H9 (cell line): ENCODE results near the gene GALNT12. TPM values are rescaled to one million over a fixed set of nuclear protein-coding genes. Genes with fewer than 3 reads are reported as not detected.

Experiments
- DNase-seq: peaks from one replicate; pipeline ENCODE4 v3.0.0-alpha.2; 2017
- H2AFZ ChIP-seq: one replicate; pipeline ENCODE4 v1.6.1; 2013; ENCODE audit warnings: mild to moderate bottlenecking, low read length, control low read depth, moderate library complexity
- H2AK5ac ChIP-seq: 2 replicates; pipeline ENCODE4 v1.6.1; 2013; ENCODE audit warnings: low read length, control low read depth, mixed read lengths; ENCODE audit not compliant: insufficient read length
- H2BK120ac ChIP-seq: one replicate; pipeline ENCODE4 v1.6.1; 2013; ENCODE audit warnings: low read depth, mild to moderate bottlenecking, low read length, control low read depth, inconsistent platforms; ENCODE audit not compliant: poor library complexity, severe bottlenecking
- H2BK12ac ChIP-seq: 2 replicates; pipeline ENCODE4 v1.6.1; 2013; ENCODE audit warnings: low read length, control low read depth, mixed read lengths, low read depth; ENCODE audit not compliant: insufficient read length
- H2BK15ac ChIP-seq: 2 replicates; pipeline ENCODE4 v1.6.1; 2013; ENCODE audit warnings: low read depth, low read length, control low read depth
- H2BK20ac ChIP-seq: one replicate; pipeline ENCODE4 v1.6.1; 2013; ENCODE audit warnings: low read depth, mild to moderate bottlenecking, low read length, control low read depth, inconsistent platforms; ENCODE audit not compliant: poor library complexity, severe bottlenecking
- H2BK5ac ChIP-seq: 2 replicates; pipeline ENCODE4 v1.6.1; 2013; ENCODE audit warnings: low read length, control low read depth, mixed read lengths; ENCODE audit not compliant: insufficient read length
- H3K14ac ChIP-seq: 2 replicates; pipeline ENCODE4 v1.6.1; 2013; ENCODE audit warnings: low read length, control low read depth; ENCODE audit not compliant: insufficient read depth
- H3K18ac ChIP-seq: 2 replicates; pipeline ENCODE4 v1.6.1; 2013; ENCODE audit warnings: low read depth, mild to moderate bottlenecking, mixed read lengths, low read length, control low read depth; ENCODE audit not compliant: insufficient read length
- H3K23ac ChIP-seq: 2 replicates; pipeline ENCODE4 v1.6.1; 2013; ENCODE audit warnings: low read length, control low read depth, mixed read lengths, low read depth; ENCODE audit not compliant: insufficient read length
- H3K23me2 ChIP-seq: 2 replicates; pipeline ENCODE4 v1.6.1; 2013; ENCODE audit warnings: low read depth, mild to moderate bottlenecking, mixed read lengths, low read length, control low read depth; ENCODE audit not compliant: insufficient read length, poor library complexity, severe bottlenecking
- H3K27ac ChIP-seq: 2 replicates; pipeline ENCODE4 v1.5.1; 2013; ENCODE audit warnings: low read length, control low read depth, mixed read lengths, low read depth; ENCODE audit not compliant: insufficient read length
- H3K27me3 ChIP-seq: 2 replicates; pipeline ENCODE4 v1.6.1; 2013; ENCODE audit warnings: low read length, control low read depth, inconsistent platforms; ENCODE audit not compliant: insufficient read depth
- H3K4ac ChIP-seq: 2 replicates; pipeline ENCODE4 v1.6.1; 2013; ENCODE audit warnings: low read depth, mild to moderate bottlenecking, control low read depth, inconsistent platforms, low read length, moderate library complexity
- H3K4me1 ChIP-seq: 2 replicates; pipeline ENCODE4 v1.6.1; 2013; ENCODE audit warnings: low read length, control low read depth, inconsistent platforms; ENCODE audit not compliant: insufficient read depth
- H3K4me2 ChIP-seq: 2 replicates; pipeline ENCODE4 v1.6.1; 2013; ENCODE audit warnings: low read length, control low read depth, mixed read lengths; ENCODE audit not compliant: insufficient read length, insufficient read depth
- H3K56ac ChIP-seq: 2 replicates; pipeline ENCODE4 v1.6.1; 2013; ENCODE audit warnings: low read depth, mild to moderate bottlenecking, mixed read lengths, low read length, control low read depth; ENCODE audit not compliant: insufficient read length
- H3K79me1 ChIP-seq: 2 replicates; pipeline ENCODE4 v1.6.1; 2013; ENCODE audit warnings: low read depth, mild to moderate bottlenecking, moderate library complexity, low read length, control low read depth, inconsistent platforms; ENCODE audit not compliant: insufficient read depth, poor library complexity, severe bottlenecking
- H3K79me2 ChIP-seq: 2 replicates; pipeline ENCODE4 v1.6.1; 2013; ENCODE audit warnings: low read length, control low read depth, inconsistent platforms; ENCODE audit not compliant: insufficient read depth
- H3K9ac ChIP-seq: 2 replicates; pipeline ENCODE4 v1.6.1; 2013; ENCODE audit warnings: low read length, control low read depth, mixed read lengths; ENCODE audit not compliant: insufficient read length; ENCODE audit errors: extremely low read depth
- H3K9me3 ChIP-seq: one replicate; pipeline ENCODE4 v1.6.1; 2013; ENCODE audit warnings: low read depth, low read length, inconsistent platforms; ENCODE audit not compliant: control insufficient read depth
- H3T11ph ChIP-seq: one replicate; pipeline ENCODE4 v1.6.1; 2013; ENCODE audit warnings: mild to moderate bottlenecking, low read length, control low read depth, inconsistent platforms
- H4K20me1 ChIP-seq: one replicate; pipeline ENCODE4 v1.6.1; 2013; ENCODE audit not compliant: control insufficient read depth, insufficient read length, insufficient read depth
- H4K5ac ChIP-seq: 2 replicates; pipeline ENCODE4 v1.6.1; 2013; ENCODE audit warnings: low read depth, mild to moderate bottlenecking, mixed read lengths, low read length, control low read depth; ENCODE audit not compliant: insufficient read length
- H4K8ac ChIP-seq: replicated peaks from 2 replicates; pipeline ENCODE4 v1.6.1; 2013; ENCODE audit warnings: low read length, control low read depth, mixed read lengths, low read depth; ENCODE audit not compliant: insufficient read length
- H4K91ac ChIP-seq: 2 replicates; pipeline ENCODE4 v1.6.1; 2013; ENCODE audit warnings: low read depth, mild to moderate bottlenecking, moderate library complexity, mixed read lengths, low read length, control low read depth; ENCODE audit not compliant: insufficient read length
- H3K27ac Mint-ChIP-seq, 3 experiments: 2 replicates in 2 of 3; 3 replicates in 1 of 3; pipeline ENCODE4 v1.8.0; 2020 to 2021; ENCODE audit warnings: mixed read lengths in 3 of 3, mild to moderate bottlenecking in 1 of 3, moderate library complexity in 1 of 3
- H3K27me3 Mint-ChIP-seq: 2 replicates; pipeline ENCODE4 v1.8.0; 2021; ENCODE audit warnings: low read depth, mild to moderate bottlenecking, moderate library complexity, mixed read lengths
- H3K36me3 Mint-ChIP-seq, 3 experiments: 2 replicates in 2 of 3; 3 replicates in 1 of 3; pipeline ENCODE4 v1.8.0; 2020 to 2021; ENCODE audit warnings: low read depth in 3 of 3, mixed read lengths in 3 of 3; ENCODE audit not compliant: insufficient read depth in 1 of 3
- H3K4me1 Mint-ChIP-seq, 2 experiments: 2 replicates each; pipeline ENCODE4 v1.8.0; 2020; ENCODE audit warnings: mixed read lengths in 2 of 2
- H3K4me3 Mint-ChIP-seq, 2 experiments: 2 replicates in 1 of 2; 3 replicates in 1 of 2; pipeline ENCODE4 v1.8.0; 2020 to 2021; ENCODE audit warnings: mild to moderate bottlenecking in 2 of 2, mixed read lengths in 2 of 2, moderate library complexity in 1 of 2
- H3K9me3 Mint-ChIP-seq, 2 experiments: 2 replicates in 1 of 2; 3 replicates in 1 of 2; pipeline ENCODE4 v1.8.0; 2020; ENCODE audit warnings: mild to moderate bottlenecking in 2 of 2, mixed read lengths in 2 of 2, moderate library complexity in 1 of 2
- WGBS: extraction: QIAGEN DNeasy Blood & Tissue Kit; methylation state at CpG from one replicate; pipeline ENCODE4 v1.1.7; 2013; ENCODE audit warnings: missing lambda C conversion rate, low lambda C conversion rate, mixed read lengths; ENCODE audit not compliant: insufficient read length; ENCODE audit errors: extremely low coverage; 5-methylcytosine and 5-hydroxymethylcytosine counted together
- total RNA-seq: library from RNA; stranded (reverse); gene quantifications from 2 replicates; pipeline ENCODE4 v1.2.1, GENCODE V29; 2021
- TF ChIP-seq, protein P1 (sequence below): fragments of 200-600 bp; sonication (generic); conservative IDR thresholded peaks from 3 replicates; pipeline ENCODE4 v1.8.0; 2021; ENCODE audit warnings: antibody characterized with exemption, mild to moderate bottlenecking

Gene GALNT12
- total RNA-seq, 1 experiment from 2014 or later = 18.0 TPM

- no peak overlapping the region for H3K27ac ChIP-seq
- H3K23ac ChIP-seq = no peak overlapping the region
- H3K56ac ChIP-seq = no peak overlapping the region
- Mint-ChIP-seq H3K4me1 (no peaks in the 10 kb centered on the region), H3K27ac (no peak overlapping the region), H3K36me3 (no peaks in the 10 kb centered on the region), H3K27me3 (peaks cover 29% of the 10 kb centered on the region), H3K9me3 (no peaks in the 10 kb centered on the region), H3K4me3 (no peak overlapping the region)
- H3K79me2 ChIP-seq = no peaks in the 10 kb centered on the region
- DNase-seq = no peak
- no peaks in the 10 kb centered on the region for H3K27me3 ChIP-seq
- H3K18ac ChIP-seq = no peak overlapping the region
- no peak overlapping the region for H2AFZ ChIP-seq
- no CpG with 5 or more reads among the region's 1 CpG for WGBS
- H3K4ac ChIP-seq = no peak overlapping the region
- H4K20me1 ChIP-seq = no peaks in the 10 kb centered on the region
- H2BK20ac ChIP-seq = no peak overlapping the region
- H3K23me2 ChIP-seq = no peaks in the 10 kb centered on the region
- no peaks in the 10 kb centered on the region for H3K79me1 ChIP-seq
- H2BK5ac ChIP-seq = no peak overlapping the region
- no peak overlapping the region for H4K5ac ChIP-seq
- no peak overlapping the region for H4K8ac ChIP-seq
- H3K9ac ChIP-seq = no peak overlapping the region
- H2BK120ac ChIP-seq = no peak overlapping the region
- no peak overlapping the region for H3K4me2 ChIP-seq
- no peak overlapping the region for H4K91ac ChIP-seq
- H2AK5ac ChIP-seq = no peak overlapping the region
- H3T11ph ChIP-seq = no peak overlapping the region
- no peak overlapping the region for H3K14ac ChIP-seq
- no peaks in the 10 kb centered on the region for H3K9me3 ChIP-seq
- H2BK15ac ChIP-seq = no peak overlapping the region
- TF ChIP-seq, protein P1, sequence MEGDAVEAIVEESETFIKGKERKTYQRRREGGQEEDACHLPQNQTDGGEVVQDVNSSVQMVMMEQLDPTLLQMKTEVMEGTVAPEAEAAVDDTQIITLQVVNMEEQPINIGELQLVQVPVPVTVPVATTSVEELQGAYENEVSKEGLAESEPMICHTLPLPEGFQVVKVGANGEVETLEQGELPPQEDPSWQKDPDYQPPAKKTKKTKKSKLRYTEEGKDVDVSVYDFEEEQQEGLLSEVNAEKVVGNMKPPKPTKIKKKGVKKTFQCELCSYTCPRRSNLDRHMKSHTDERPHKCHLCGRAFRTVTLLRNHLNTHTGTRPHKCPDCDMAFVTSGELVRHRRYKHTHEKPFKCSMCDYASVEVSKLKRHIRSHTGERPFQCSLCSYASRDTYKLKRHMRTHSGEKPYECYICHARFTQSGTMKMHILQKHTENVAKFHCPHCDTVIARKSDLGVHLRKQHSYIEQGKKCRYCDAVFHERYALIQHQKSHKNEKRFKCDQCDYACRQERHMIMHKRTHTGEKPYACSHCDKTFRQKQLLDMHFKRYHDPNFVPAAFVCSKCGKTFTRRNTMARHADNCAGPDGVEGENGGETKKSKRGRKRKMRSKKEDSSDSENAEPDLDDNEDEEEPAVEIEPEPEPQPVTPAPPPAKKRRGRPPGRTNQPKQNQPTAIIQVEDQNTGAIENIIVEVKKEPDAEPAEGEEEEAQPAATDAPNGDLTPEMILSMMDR = no peak
- H3K4me1 ChIP-seq = no peaks in the 10 kb centered on the region
- no peak overlapping the region for H2BK12ac ChIP-seq
Observed at GRCh38 chr9:98883276-98883675, 75.8 kb downstream of the GALNT12 start.
